Upper lobe of right lung (tissue), 1 donor: Measurements from ENCODE around the gene COL16A1. TPM values are rescaled to one million over a fixed set of nuclear protein-coding genes. Genes with fewer than 3 reads are reported as not detected.

Experiments
- ATAC-seq: fragments of 200-7000 bp; cut with Tn5 transposase; one replicate; pipeline ENCODE4 v1.9.1; 2020; ENCODE audit warnings: mild to moderate bottlenecking, moderate library complexity
- DNase-seq: peaks from one replicate; pipeline ENCODE4 v3.0.0-alpha.2; 2020
- H3K27ac ChIP-seq: fragments of 200-600 bp; one replicate; pipeline ENCODE4 v1.8.0; 2022
- H3K27me3 ChIP-seq: fragments of 200-600 bp; one replicate; pipeline ENCODE4 v1.8.0; 2022; ENCODE audit warnings: mild to moderate bottlenecking
- H3K36me3 ChIP-seq: fragments of 200-600 bp; one replicate; pipeline ENCODE4 v1.8.0; 2022
- H3K4me1 ChIP-seq: fragments of 200-600 bp; one replicate; pipeline ENCODE4 v1.8.0; 2022
- H3K4me3 ChIP-seq: fragments of 200-600 bp; one replicate; pipeline ENCODE4 v1.8.0; 2022; ENCODE audit warnings: mild to moderate bottlenecking
- H3K9me3 ChIP-seq: fragments of 200-600 bp; one replicate; pipeline ENCODE4 v1.8.0; 2022
- CTCF ChIP-seq: fragments of 200-600 bp; IDR thresholded peaks from one replicate; pipeline ENCODE4 v1.8.0; 2022; ENCODE audit warnings: antibody characterized with exemption
- intact Hi-C: fragments of 100-400 bp; cut with DNase I; formaldehyde crosslinking; loops from one replicate; pipeline ENCODE4 v1.11.0; 2022
- total RNA-seq: library from RNA; stranded (reverse); fragmentation: NEBNext Ultra II Directional; extraction: Animal tissue kit (Norgen Biotek cat#: 25700); gene quantifications from one replicate; pipeline ENCODE4 v1.2.1, GENCODE V29; 2021
- donor health status: DM: no; HTN: yes; CAD: no; lungs with severe emphysema.

The COL16A1 gene
- total RNA-seq, 1 donor from 2014 or later: 28.9 TPM

DNA sequence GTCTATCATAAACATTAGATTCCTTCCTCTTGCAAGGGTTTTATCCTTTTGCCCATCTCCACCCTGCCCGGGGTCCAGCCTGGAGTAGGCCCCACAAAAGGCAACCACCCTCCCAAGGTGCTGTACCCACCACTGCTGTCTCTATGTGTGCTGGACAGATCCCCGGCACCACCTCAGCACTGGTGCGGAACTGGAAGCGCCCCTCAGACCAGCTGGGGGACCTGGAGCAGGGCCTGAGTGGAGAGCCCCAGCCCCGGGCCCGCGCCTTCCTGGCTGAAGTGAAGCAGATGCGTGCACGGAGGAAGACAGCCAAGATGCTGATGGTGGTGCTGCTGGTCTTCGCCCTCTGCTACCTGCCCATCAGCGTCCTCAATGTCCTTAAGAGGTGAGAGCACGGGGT, 80.5 kb downstream of the COL16A1 start:
- intact Hi-C loops: no loop called here
- ATAC-seq (no peak), DNase-seq (no peak)
- no peak overlapping the region for H3K4me3 ChIP-seq
- TF ChIP-seq CTCF: no peak
- peaks cover 3% of the 10 kb centered on the region for H3K36me3 ChIP-seq
- peaks cover 3% of the 10 kb centered on the region for H3K27me3 ChIP-seq
- H3K4me1 ChIP-seq: peaks cover 26% of the 10 kb centered on the region
- no peaks in the 10 kb centered on the region for H3K9me3 ChIP-seq
- no peak overlapping the region for H3K27ac ChIP-seq

- H3K27me3 ChIP-seq: peaks cover 16% of the 10 kb centered on the region
- intact Hi-C loops: no loop called here
- no peaks in the 10 kb centered on the region for H3K36me3 ChIP-seq
- ATAC-seq: no peak
- TF ChIP-seq CTCF: no peak
- peaks cover 19% of the 10 kb centered on the region for H3K4me1 ChIP-seq
- no peak overlapping the region for H3K4me3 ChIP-seq
- no peaks in the 10 kb centered on the region for H3K9me3 ChIP-seq
- no peak overlapping the region for H3K27ac ChIP-seq
- no peak for DNase-seq
These were observed 81.7 kb downstream of the COL16A1 start for GRCh38 chr1:31621847-31622730.

GRCh38 chr1:31621498-31621820, 82.4 kb downstream of the COL16A1 start:
- TF ChIP-seq CTCF: no peak
- Histone ChIP-seq H3K4me1 (peaks cover 12% of the 10 kb centered on the region), H3K27me3 (peaks cover 22% of the 10 kb centered on the region), H3K36me3 (no peaks in the 10 kb centered on the region), H3K4me3 (no peak overlapping the region), H3K27ac (no peak overlapping the region), H3K9me3 (no peaks in the 10 kb centered on the region)
- DNase-seq (no peak), ATAC-seq (no peak)
- intact Hi-C loops: no loop called here

DNA sequence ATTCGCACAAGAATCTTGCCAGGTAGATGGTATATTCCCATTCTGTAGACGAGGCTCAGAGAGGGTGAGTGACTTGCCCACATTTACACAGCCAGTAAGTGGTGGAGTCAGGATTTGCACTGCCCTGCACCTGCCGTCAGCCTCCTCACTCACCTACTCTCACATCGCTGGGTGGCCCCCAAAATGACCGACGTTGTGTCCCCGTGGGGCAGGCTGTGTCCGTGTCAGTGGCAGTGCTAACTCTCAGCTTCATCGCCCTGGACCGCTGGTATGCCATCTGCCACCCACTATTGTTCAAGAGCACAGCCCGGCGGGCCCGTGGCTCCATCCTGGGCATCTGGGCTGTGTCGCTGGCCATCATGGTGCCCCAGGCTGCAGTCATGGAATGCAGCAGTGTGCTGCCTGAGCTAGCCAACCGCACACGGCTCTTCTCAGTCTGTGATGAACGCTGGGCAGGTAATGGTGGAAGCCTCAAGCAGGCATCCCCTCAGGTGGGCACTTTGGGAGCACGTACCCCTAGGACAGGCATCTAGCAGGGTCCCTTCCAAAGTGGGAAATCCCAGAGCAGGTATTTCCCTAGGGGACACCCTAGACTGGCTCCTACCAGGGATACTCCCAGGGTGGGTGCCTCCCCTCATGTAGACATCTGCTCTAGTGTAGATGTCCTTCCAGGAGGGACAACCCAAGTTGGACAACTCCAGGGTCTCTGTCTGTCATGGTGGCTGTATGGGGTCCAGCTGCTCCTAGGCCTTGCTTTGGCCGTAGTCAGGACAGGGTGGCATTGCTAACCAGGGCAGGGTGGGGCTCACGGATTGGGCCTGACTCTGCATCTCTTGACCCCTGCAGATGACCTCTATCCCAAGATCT, 83.0 kb downstream of the COL16A1 start:
- H3K4me1 ChIP-seq: peaks cover 7% of the 10 kb centered on the region
- DNase-seq: no peak
- ATAC-seq: no peak
- H3K27me3 ChIP-seq: peaks cover 24% of the 10 kb centered on the region
- H3K36me3 ChIP-seq: no peaks in the 10 kb centered on the region
- H3K4me3 ChIP-seq: no peak overlapping the region
- no peak for TF ChIP-seq CTCF
- no peaks in the 10 kb centered on the region for H3K9me3 ChIP-seq
- intact Hi-C loops: no loop called here
- no peak overlapping the region for H3K27ac ChIP-seq

DNA sequence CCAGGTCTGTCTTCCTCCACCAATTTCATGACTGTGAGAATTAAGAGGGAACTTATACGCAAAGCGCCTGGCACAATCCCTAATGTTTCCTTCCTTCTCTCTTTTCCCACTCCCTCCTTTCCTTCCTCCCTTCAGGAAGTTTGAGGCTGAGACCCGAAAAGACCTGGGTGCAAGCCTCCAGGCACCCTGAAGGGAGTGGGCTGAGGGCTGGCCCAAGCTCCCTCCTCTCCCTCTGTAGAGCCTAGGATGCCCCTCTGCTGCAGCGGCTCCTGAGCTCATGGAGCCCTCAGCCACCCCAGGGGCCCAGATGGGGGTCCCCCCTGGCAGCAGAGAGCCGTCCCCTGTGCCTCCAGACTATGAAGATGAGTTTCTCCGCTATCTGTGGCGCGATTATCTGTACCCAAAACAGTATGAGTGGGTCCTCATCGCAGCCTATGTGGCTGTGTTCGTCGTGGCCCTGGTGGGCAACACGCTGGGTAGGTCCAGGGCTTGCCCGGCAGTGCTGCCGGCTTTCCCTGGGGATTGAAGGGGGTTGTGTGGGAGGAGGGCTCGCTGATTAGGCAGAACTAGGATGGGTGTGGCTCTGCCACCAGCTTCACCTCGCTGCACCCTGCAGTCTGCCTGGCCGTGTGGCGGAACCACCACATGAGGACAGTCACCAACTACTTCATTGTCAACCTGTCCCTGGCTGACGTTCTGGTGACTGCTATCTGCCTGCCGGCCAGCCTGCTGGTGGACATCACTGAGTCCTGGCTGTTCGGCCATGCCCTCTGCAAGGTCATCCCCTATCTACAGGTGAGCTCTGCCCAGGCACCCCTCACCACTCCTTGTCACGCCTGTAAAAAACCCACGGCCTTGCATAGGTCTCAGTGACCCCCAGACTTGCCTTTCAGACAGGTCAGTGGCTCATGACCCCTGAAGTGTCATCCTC, 84.6 kb downstream of the COL16A1 start:
- H3K4me1 ChIP-seq: peaks cover 4% of the 10 kb centered on the region
- DNase-seq: no peak
- H3K27me3 ChIP-seq: peaks cover 24% of the 10 kb centered on the region
- no peak overlapping the region for H3K4me3 ChIP-seq
- no peak for ATAC-seq
- TF ChIP-seq CTCF: no peak
- H3K27ac ChIP-seq: no peak overlapping the region
- intact Hi-C loops: loop anchor here (10.0 kb wide), 1 partner anchor 54 kb away; no protein-coding TSS in a partner anchor
- no peaks in the 10 kb centered on the region for H3K36me3 ChIP-seq
- H3K9me3 ChIP-seq: no peaks in the 10 kb centered on the region
